Measurements from ENCODE around the gene LRRC26.
"Not testable (repeated sequence)": the region's sequence is repeated elsewhere in the genome, so short reads cannot be mapped to it uniquely, and the experiment has no call there.

Gene LRRC26

GRCh38 chr9:137128158-137128861, 41.5 kb downstream of the LRRC26 start:
- no peak for DNase-seq (ENCODE audit: low read depth)
- peak overlapping the region; percentile 72 for H3K4me3 ChIP-seq (ENCODE audit: control insufficient read depth, low read depth, low read length)
- TF ChIP-seq CTCF (conservative IDR thresholded peaks at IDR 0.05; ENCODE audit: control insufficient read depth, insufficient read depth, low read depth, low read length) = no peak

GRCh38 chr9:137127301-137128157, 42.3 kb downstream of the LRRC26 start:
- peak overlapping the region; percentile 72 for H3K4me3 ChIP-seq (ENCODE audit: control insufficient read depth, low read depth, low read length)
- no peak for DNase-seq (ENCODE audit: low read depth)
- no peak for TF ChIP-seq CTCF (conservative IDR thresholded peaks at IDR 0.05; ENCODE audit: control insufficient read depth, insufficient read depth, low read depth, low read length)

GRCh38 chr9:137126786-137127185, 43.1 kb downstream of the LRRC26 start:
- no peak overlapping the region for H3K4me3 ChIP-seq (ENCODE audit: control insufficient read depth, low read depth, low read length)
- TF ChIP-seq CTCF (conservative IDR thresholded peaks at IDR 0.05; ENCODE audit: control insufficient read depth, insufficient read depth, low read depth, low read length) = no peak
- DNase-seq (ENCODE audit: low read depth) = no peak

- not testable (repeated sequence) for H3K4me3 ChIP-seq (ENCODE audit: control insufficient read depth, low read depth, low read length); DNase-seq (ENCODE audit: low read depth)
Observed at GRCh38 chr9:137123952-137124462, 45.8 kb downstream of the LRRC26 start.

- no peak overlapping the region for H3K4me3 ChIP-seq (ENCODE audit: control insufficient read depth, low read depth, low read length)
- DNase-seq (ENCODE audit: low read depth) = no peak
- no peak for TF ChIP-seq CTCF (conservative IDR thresholded peaks at IDR 0.05; ENCODE audit: control insufficient read depth, insufficient read depth, low read depth, low read length)
Observed at GRCh38 chr9:137123468-137123837, 46.4 kb downstream of the LRRC26 start.

GRCh38 chr9:137122796-137123467, 46.9 kb downstream of the LRRC26 start:
- DNase-seq (ENCODE audit: low read depth); H3K4me3 ChIP-seq (ENCODE audit: control insufficient read depth, low read depth, low read length): not testable (repeated sequence)

GRCh38 chr9:137121927-137122795, 47.7 kb downstream of the LRRC26 start:
- DNase-seq (ENCODE audit: low read depth); H3K4me3 ChIP-seq (ENCODE audit: control insufficient read depth, low read depth, low read length): not testable (repeated sequence)
